HG03439 (cell line): ENCODE results near the gene NRF1.
"Not testable (repeated sequence)": the region's sequence is repeated elsewhere in the genome, so short reads cannot be mapped to it uniquely, and the experiment has no call there.

Experiments used
- ATAC-seq: cut with Tn5 transposase; IDR thresholded peaks from one replicate; pipeline ENCODE4 v1.9.1; 2021; ENCODE audit warnings: mild to moderate bottlenecking, moderate library complexity; ENCODE audit not compliant: unreplicated experiment

Gene NRF1

GRCh38 chr7:129644634-129645230 is 33.2 kb downstream of the NRF1 start:
- no peak for ATAC-seq

- ATAC-seq = no peak
Observed at GRCh38 chr7:129646369-129647021, 35.0 kb downstream of the NRF1 start.

- no peak for ATAC-seq
Observed at GRCh38 chr7:129649128-129649690, 37.7 kb downstream of the NRF1 start.

GRCh38 chr7:129650056-129650758 is 38.7 kb downstream of the NRF1 start:
- no peak for ATAC-seq

- ATAC-seq = no peak
Observed at GRCh38 chr7:129652914-129653313, 41.4 kb downstream of the NRF1 start.

GRCh38 chr7:129655811-129656210 is 44.3 kb downstream of the NRF1 start:
- no peak for ATAC-seq

- no peak for ATAC-seq
Observed at GRCh38 chr7:129657363-129657762, 45.8 kb downstream of the NRF1 start.

- ATAC-seq = not testable (repeated sequence)
Observed at GRCh38 chr7:129659907-129660306, 48.4 kb downstream of the NRF1 start.

GRCh38 chr7:129661645-129662182 is 50.2 kb downstream of the NRF1 start:
- no peak for ATAC-seq

GRCh38 chr7:129663240-129663639 is 51.7 kb downstream of the NRF1 start:
- ATAC-seq = not testable (repeated sequence)

- ATAC-seq = no peak
Observed at GRCh38 chr7:129664029-129665012, 52.8 kb downstream of the NRF1 start.

- no peak for ATAC-seq
Observed at GRCh38 chr7:129665013-129665401, 53.5 kb downstream of the NRF1 start.

GRCh38 chr7:129667116-129667515 is 55.6 kb downstream of the NRF1 start:
- ATAC-seq = no peak

- no peak for ATAC-seq
Observed at GRCh38 chr7:129667551-129667950, 56.0 kb downstream of the NRF1 start.

- ATAC-seq = no peak
Observed at GRCh38 chr7:129669901-129670300, 58.4 kb downstream of the NRF1 start.

GRCh38 chr7:129670656-129671055 is 59.1 kb downstream of the NRF1 start:
- ATAC-seq = no peak

GRCh38 chr7:129671266-129671665 is 59.7 kb downstream of the NRF1 start:
- ATAC-seq = no peak

- not testable (repeated sequence) for ATAC-seq
Observed at GRCh38 chr7:129674475-129674874, 63.0 kb downstream of the NRF1 start.

- ATAC-seq = no peak
Observed at GRCh38 chr7:129675521-129675920, 64.0 kb downstream of the NRF1 start.
